H1 (cell line): Measurements from ENCODE around the gene PNMA8B.

ENCODE experiments used
- CBX5 ChIP-seq: fragments of 300-800, 300-1000 bp; sonication (generic); IDR thresholded peaks from 2 replicates; pipeline ENCODE4 v1.7.1; 2016; ENCODE audit warnings: antibody characterized with exemption, low read length, low read depth
- NRF1 ChIP-seq: IDR thresholded peaks from 2 replicates; pipeline ENCODE4 v1.6.1; 2011; ENCODE audit warnings: mild to moderate bottlenecking, low read depth, low read length, improper control_type of control experiment
- TAF1 ChIP-seq: IDR thresholded peaks from 2 replicates; pipeline ENCODE4 v1.6.1; 2011; ENCODE audit warnings: mild to moderate bottlenecking, low read depth, low read length
- TF ChIP-seq, protein P1 (sequence below): IDR thresholded peaks from 2 replicates; pipeline ENCODE4 v1.6.1; 2011; ENCODE audit warnings: low read depth, mild to moderate bottlenecking, low read length; ENCODE audit not compliant: insufficient read depth
- TF ChIP-seq, protein P2 (sequence below), 3 experiments: IDR thresholded peaks; 1 replicate in 2 of 3; 2 replicates in 1 of 3; pipeline versions ENCODE4 v1.5.1 to v1.6.1; 2011; ENCODE audit warnings: low read length in 3 of 3, mild to moderate bottlenecking in 3 of 3, inconsistent platforms in 2 of 3, low read depth in 1 of 3, moderate library complexity in 1 of 3; ENCODE audit not compliant: insufficient read depth in 1 of 3; ENCODE audit errors: control extremely low read depth in 1 of 3

DNA sequence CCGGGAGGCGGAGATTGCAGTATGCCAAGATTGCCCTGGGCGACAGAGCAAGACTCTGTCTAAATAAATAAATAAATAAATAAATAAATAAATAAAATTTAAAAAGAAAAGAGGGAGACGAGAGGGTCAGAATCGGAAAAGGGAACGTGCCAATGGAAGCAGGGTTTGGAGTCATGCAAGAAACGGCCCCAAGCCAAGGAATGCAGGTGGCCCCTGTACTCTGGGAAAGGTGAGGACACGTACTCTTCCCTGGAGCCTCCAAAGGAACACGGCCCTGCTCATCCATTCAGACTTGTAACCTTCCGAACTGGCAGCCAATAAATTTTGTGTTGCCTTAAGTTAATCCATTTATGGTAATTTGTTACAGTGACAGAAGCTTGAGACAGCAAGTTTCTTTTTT lies 47.1 kb downstream of the PNMA8B start:
- TF ChIP-seq TAF1 = no peak
- TF ChIP-seq, protein P1, sequence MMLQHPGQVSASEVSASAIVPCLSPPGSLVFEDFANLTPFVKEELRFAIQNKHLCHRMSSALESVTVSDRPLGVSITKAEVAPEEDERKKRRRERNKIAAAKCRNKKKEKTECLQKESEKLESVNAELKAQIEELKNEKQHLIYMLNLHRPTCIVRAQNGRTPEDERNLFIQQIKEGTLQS = no peak
- TF ChIP-seq, protein P2, sequence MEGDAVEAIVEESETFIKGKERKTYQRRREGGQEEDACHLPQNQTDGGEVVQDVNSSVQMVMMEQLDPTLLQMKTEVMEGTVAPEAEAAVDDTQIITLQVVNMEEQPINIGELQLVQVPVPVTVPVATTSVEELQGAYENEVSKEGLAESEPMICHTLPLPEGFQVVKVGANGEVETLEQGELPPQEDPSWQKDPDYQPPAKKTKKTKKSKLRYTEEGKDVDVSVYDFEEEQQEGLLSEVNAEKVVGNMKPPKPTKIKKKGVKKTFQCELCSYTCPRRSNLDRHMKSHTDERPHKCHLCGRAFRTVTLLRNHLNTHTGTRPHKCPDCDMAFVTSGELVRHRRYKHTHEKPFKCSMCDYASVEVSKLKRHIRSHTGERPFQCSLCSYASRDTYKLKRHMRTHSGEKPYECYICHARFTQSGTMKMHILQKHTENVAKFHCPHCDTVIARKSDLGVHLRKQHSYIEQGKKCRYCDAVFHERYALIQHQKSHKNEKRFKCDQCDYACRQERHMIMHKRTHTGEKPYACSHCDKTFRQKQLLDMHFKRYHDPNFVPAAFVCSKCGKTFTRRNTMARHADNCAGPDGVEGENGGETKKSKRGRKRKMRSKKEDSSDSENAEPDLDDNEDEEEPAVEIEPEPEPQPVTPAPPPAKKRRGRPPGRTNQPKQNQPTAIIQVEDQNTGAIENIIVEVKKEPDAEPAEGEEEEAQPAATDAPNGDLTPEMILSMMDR (IDR thresholded peaks at IDR 0.05; ENCODE audit: control extremely low read depth in 1 of 3, insufficient read depth in 1 of 3, low read depth in 1 of 3, low read length in 3 of 3) = no peak
- TF ChIP-seq CBX5 = no peak
- no peak for TF ChIP-seq NRF1
